ENCODE measurements around the gene SRPK3.

Gene SRPK3

GRCh38 chrX:153765138-153766079, 15.4 kb upstream of the SRPK3 start:
- Histone ChIP-seq H3K27me3 (ENCODE audit: control insufficient read depth in 3 of 3, insufficient read depth in 3 of 3, low read depth in 1 of 3, low read length in 3 of 3) (no peaks in the 10 kb centered on the region), H2AFZ (ENCODE audit: low read length) (peak overlapping the region; percentile 68), H2BK5ac (ENCODE audit: low read length) (peak overlapping the region; percentile 39), H3K18ac (ENCODE audit: low read length) (peak overlapping the region; percentile 64), H2BK15ac (ENCODE audit: low read length) (peak overlapping the region; percentile 58), H4K91ac (ENCODE audit: low read depth, low read length, poor library complexity) (no peak overlapping the region), H3K36me3 (replicated peaks in 1 of 2; ENCODE audit: control insufficient read depth in 2 of 2, insufficient read depth in 2 of 2, low read length in 2 of 2) (no peaks in the 10 kb centered on the region), H3K4me3 (ENCODE audit: low read length in 2 of 2) (peak overlapping the region in 1 of 2 donors; percentile 37), H3K9ac (ENCODE audit: low read depth, low read length, poor library complexity) (no peak overlapping the region), H3K4me1 (ENCODE audit: control insufficient read depth in 2 of 2, insufficient read depth in 1 of 2, low read depth in 1 of 2, low read length in 2 of 2) (peaks cover 9 to 17% of the 10 kb centered on the region in 2 donors), H3K4me2 (ENCODE audit: insufficient read depth, low read length, poor library complexity, severe bottlenecking) (no peak overlapping the region), H2BK120ac (ENCODE audit: low read depth, low read length) (no peak overlapping the region), H3K4ac (ENCODE audit: low read length) (no peak overlapping the region), H3K14ac (ENCODE audit: low read length) (peak overlapping the region; percentile 38), H2AK5ac (ENCODE audit: low read depth, low read length) (peak overlapping the region; percentile 81), H3K9me3 (replicated peaks in 1 of 2; ENCODE audit: control insufficient read depth in 2 of 2, insufficient read depth in 1 of 2, low read depth in 1 of 2, low read length in 2 of 2) (no peaks in the 10 kb centered on the region), H4K8ac (ENCODE audit: low read depth, low read length) (peak overlapping the region; percentile 43), H3K79me1 (ENCODE audit: low read depth, low read length) (no peaks in the 10 kb centered on the region), H3K27ac (replicated peaks; ENCODE audit: low read length) (no peak overlapping the region), H3K23ac (ENCODE audit: low read depth, low read length, poor library complexity) (peak overlapping the region; percentile 43), H2BK12ac (ENCODE audit: low read length) (no peak overlapping the region)
- DNase-seq (ENCODE audit: low spot score) = no peak
- WGBS, 2 donors (ENCODE audit: extremely low coverage in 2 of 2, insufficient read length in 2 of 2, insufficient replicate concordance in 1 of 2) = no CpG with 5 or more reads among the region's 27 CpGs

- WGBS, 2 donors (ENCODE audit: extremely low coverage in 2 of 2, insufficient read length in 2 of 2, insufficient replicate concordance in 1 of 2) = no CpG with 5 or more reads among the region's 21 CpGs
- peak overlapping the region in 1 of 2 donors; percentile 37 for H3K4me3 ChIP-seq (ENCODE audit: low read length in 2 of 2)
Measured at GRCh38 chrX:153766098-153766817, 14.6 kb upstream of the SRPK3 start.

GRCh38 chrX:153766871-153767673, 13.8 kb upstream of the SRPK3 start:
- Histone ChIP-seq H4K91ac (ENCODE audit: low read depth, low read length, poor library complexity) (no peak overlapping the region), H3K4me1 (ENCODE audit: control insufficient read depth in 2 of 2, insufficient read depth in 1 of 2, low read depth in 1 of 2, low read length in 2 of 2) (peaks cover 9 to 17% of the 10 kb centered on the region in 2 donors), H3K27me3 (ENCODE audit: control insufficient read depth in 3 of 3, insufficient read depth in 3 of 3, low read depth in 1 of 3, low read length in 3 of 3) (no peaks in the 10 kb centered on the region), H3K9me3 (replicated peaks in 1 of 2; ENCODE audit: control insufficient read depth in 2 of 2, insufficient read depth in 1 of 2, low read depth in 1 of 2, low read length in 2 of 2) (no peaks in the 10 kb centered on the region), H3K4ac (ENCODE audit: low read length) (no peak overlapping the region), H3K79me1 (ENCODE audit: low read depth, low read length) (no peaks in the 10 kb centered on the region), H2BK12ac (ENCODE audit: low read length) (peak overlapping the region; percentile 88), H4K8ac (ENCODE audit: low read depth, low read length) (no peak overlapping the region), H2BK5ac (ENCODE audit: low read length) (no peak overlapping the region), H2BK120ac (ENCODE audit: low read depth, low read length) (no peak overlapping the region), H3K36me3 (replicated peaks in 1 of 2; ENCODE audit: control insufficient read depth in 2 of 2, insufficient read depth in 2 of 2, low read length in 2 of 2) (no peaks in the 10 kb centered on the region), H2AFZ (ENCODE audit: low read length) (peak overlapping the region; percentile 68), H2BK15ac (ENCODE audit: low read length) (no peak overlapping the region), H3K27ac (replicated peaks; ENCODE audit: low read length) (no peak overlapping the region), H3K14ac (ENCODE audit: low read length) (peak overlapping the region; percentile 17), H2AK5ac (ENCODE audit: low read depth, low read length) (peak overlapping the region; percentile 89), H3K9ac (ENCODE audit: low read depth, low read length, poor library complexity) (no peak overlapping the region), H3K18ac (ENCODE audit: low read length) (peak overlapping the region; percentile 64), H3K4me3 (ENCODE audit: low read length in 2 of 2) (no peak overlapping the region), H3K23ac (ENCODE audit: low read depth, low read length, poor library complexity) (no peak overlapping the region), H3K4me2 (ENCODE audit: insufficient read depth, low read length, poor library complexity, severe bottlenecking) (no peak overlapping the region)
- no CpG with 5 or more reads among the region's 56 CpGs for WGBS, 2 donors (ENCODE audit: extremely low coverage in 2 of 2, insufficient read length in 2 of 2, insufficient replicate concordance in 1 of 2)
- no peak for DNase-seq (ENCODE audit: low spot score)

More at GRCh38 chrX:153766098-153766817, 14.6 kb upstream of the SRPK3 start:
- Histone ChIP-seq H3K9ac (ENCODE audit: low read depth, low read length, poor library complexity) (peak overlapping the region; percentile 21), H3K4me2 (ENCODE audit: insufficient read depth, low read length, poor library complexity, severe bottlenecking) (no peak overlapping the region), H3K36me3 (replicated peaks in 1 of 2; ENCODE audit: control insufficient read depth in 2 of 2, insufficient read depth in 2 of 2, low read length in 2 of 2) (no peaks in the 10 kb centered on the region), H3K4me1 (ENCODE audit: control insufficient read depth in 2 of 2, insufficient read depth in 1 of 2, low read depth in 1 of 2, low read length in 2 of 2) (peaks cover 9 to 17% of the 10 kb centered on the region in 2 donors), H2BK120ac (ENCODE audit: low read depth, low read length) (no peak overlapping the region), H4K91ac (ENCODE audit: low read depth, low read length, poor library complexity) (no peak overlapping the region), H2BK12ac (ENCODE audit: low read length) (no peak overlapping the region), H3K79me1 (ENCODE audit: low read depth, low read length) (no peaks in the 10 kb centered on the region), H3K27ac (replicated peaks; ENCODE audit: low read length) (no peak overlapping the region), H3K23ac (ENCODE audit: low read depth, low read length, poor library complexity) (peak overlapping the region; percentile 55), H3K14ac (ENCODE audit: low read length) (peak overlapping the region; percentile 17), H3K27me3 (ENCODE audit: control insufficient read depth in 3 of 3, insufficient read depth in 3 of 3, low read depth in 1 of 3, low read length in 3 of 3) (no peaks in the 10 kb centered on the region), H3K4ac (ENCODE audit: low read length) (no peak overlapping the region), H2AFZ (ENCODE audit: low read length) (peak overlapping the region; percentile 68), H4K8ac (ENCODE audit: low read depth, low read length) (peak overlapping the region; percentile 43), H3K18ac (ENCODE audit: low read length) (peak overlapping the region; percentile 71), H3K9me3 (replicated peaks in 1 of 2; ENCODE audit: control insufficient read depth in 2 of 2, insufficient read depth in 1 of 2, low read depth in 1 of 2, low read length in 2 of 2) (no peaks in the 10 kb centered on the region), H2AK5ac (ENCODE audit: low read depth, low read length) (peak overlapping the region; percentile 89), H2BK5ac (ENCODE audit: low read length) (peak overlapping the region; percentile 39), H2BK15ac (ENCODE audit: low read length) (peak overlapping the region; percentile 58)
- no peak for DNase-seq (ENCODE audit: low spot score)

Data from neuronal stem cell (in vitro differentiated cells).